ENCODE results near the gene AOC2.
A peak's percentile ranks its signal among the peaks of the same experiment; 100 is the strongest.

AOC2 gene

DNA sequence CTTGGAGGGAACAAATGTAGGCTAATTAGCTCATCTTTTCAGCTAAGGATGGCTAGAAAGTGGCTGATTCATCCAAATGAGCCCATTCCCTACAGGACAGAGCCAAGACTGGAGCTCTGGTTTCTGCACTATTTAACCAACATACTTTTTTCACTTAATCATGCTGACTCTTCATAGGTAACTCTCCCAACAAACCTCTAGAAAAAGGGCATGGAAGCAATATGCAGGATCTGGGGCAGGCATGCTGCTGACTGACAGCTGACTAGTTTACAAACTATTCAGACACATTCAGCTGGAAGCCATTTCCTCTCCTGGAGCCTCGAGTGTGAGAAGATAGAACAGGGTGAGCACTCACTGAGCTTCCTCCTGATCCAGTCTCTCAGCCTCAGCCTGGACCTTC lies 26.5 kb upstream of the AOC2 start:
- no peak for TF ChIP-seq CTCF (IDR thresholded peaks at IDR 0.05; ENCODE audit: low read depth, low read length, missing control alignments)
- no peak overlapping the region for H3K4me3 ChIP-seq (ENCODE audit: low read depth, low read length)
- DNase-seq (ENCODE audit: low read depth): no peak

DNA sequence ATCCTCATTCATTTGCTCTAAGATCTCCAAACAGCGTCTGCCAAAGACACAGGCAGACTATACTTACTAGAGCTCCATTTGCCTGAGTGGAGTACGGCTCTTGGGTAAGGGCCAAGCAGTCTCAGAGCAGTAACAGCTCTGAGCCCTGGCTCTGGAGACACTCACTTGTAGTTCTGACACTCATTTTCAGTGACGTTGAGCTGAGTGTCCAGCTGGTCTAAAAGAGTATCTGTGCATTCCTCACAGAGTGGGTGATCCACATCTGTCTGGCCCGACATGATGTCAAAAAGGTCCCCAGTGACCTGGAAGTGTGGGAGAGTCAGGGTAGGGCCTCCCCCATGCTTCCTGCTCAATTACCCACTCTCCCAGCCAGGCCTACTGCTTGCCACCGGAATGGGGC lies 26.0 kb upstream of the AOC2 start:
- no peak overlapping the region for H3K4me3 ChIP-seq (ENCODE audit: low read depth, low read length)
- TF ChIP-seq CTCF (IDR thresholded peaks at IDR 0.05; ENCODE audit: low read depth, low read length, missing control alignments): no peak
- no peak for DNase-seq (ENCODE audit: low read depth)

DNA sequence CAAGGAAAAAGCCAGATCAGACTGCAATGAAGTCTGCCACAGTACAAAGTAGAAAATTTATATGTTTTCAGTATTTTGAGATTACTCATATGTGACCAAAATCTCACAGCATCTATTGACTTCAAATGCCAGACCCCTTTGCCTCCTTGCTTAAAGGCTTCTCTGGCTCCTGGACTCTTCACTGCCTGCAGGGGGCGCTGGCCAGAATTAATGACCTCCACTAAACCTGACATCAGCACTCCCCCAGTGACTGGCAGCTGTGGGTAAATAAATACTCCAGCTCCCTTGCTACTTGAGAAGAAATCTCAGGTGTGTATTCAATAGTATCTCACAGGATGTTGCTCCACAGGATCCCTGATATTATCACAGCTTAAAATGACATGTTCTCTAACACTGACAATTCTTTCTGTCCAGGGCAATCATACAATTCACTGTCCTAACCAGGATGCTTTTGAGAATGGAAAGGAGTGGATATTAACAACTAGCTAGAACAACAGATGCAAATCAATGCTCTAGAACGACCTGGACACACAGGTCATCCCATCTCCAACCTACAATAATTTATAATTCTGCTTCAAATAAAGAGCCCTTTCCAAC lies 24.3 kb upstream of the AOC2 start:
- no peak overlapping the region for H3K4me3 ChIP-seq (ENCODE audit: low read depth, low read length)
- peak; percentile 76 for TF ChIP-seq CTCF (IDR thresholded peaks at IDR 0.05; ENCODE audit: low read depth, low read length, missing control alignments)
- peak; percentile 19 for DNase-seq (ENCODE audit: low read depth)

DNA sequence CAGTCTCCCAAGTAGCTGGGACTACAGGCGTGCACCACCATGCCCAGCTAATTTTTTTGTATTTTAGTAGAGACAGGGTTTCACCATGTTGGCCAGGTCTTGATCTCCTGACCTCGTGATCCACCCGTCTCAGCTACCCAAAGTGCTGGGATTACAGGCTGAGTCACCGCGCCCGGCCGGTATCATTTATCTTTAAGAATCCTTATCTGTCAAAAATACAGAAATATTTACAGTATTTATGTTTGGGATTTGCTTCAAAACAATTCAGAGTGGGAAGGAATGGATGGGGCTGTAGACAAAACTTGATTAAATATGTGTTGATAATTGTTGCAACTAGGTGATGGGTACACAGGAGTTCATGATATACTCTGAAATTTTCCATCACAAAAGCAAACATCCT lies 23.2 kb upstream of the AOC2 start:
- no peak for TF ChIP-seq CTCF (IDR thresholded peaks at IDR 0.05; ENCODE audit: low read depth, low read length, missing control alignments)
- DNase-seq (ENCODE audit: low read depth): no peak
- no peak overlapping the region for H3K4me3 ChIP-seq (ENCODE audit: low read depth, low read length)

GRCh38 chr17:42827472-42827871 lies 16.9 kb upstream of the AOC2 start:
- no peak for TF ChIP-seq CTCF (IDR thresholded peaks at IDR 0.05; ENCODE audit: low read depth, low read length, missing control alignments)
- H3K4me3 ChIP-seq (ENCODE audit: low read depth, low read length): no peak overlapping the region
- DNase-seq (ENCODE audit: low read depth): no peak

GRCh38 chr17:42830971-42831370 lies 13.4 kb upstream of the AOC2 start:
- DNase-seq (ENCODE audit: low read depth): no peak
- no peak for TF ChIP-seq CTCF (IDR thresholded peaks at IDR 0.05; ENCODE audit: low read depth, low read length, missing control alignments)
- no peak overlapping the region for H3K4me3 ChIP-seq (ENCODE audit: low read depth, low read length)

GRCh38 chr17:42832213-42832933 lies 12.0 kb upstream of the AOC2 start:
- TF ChIP-seq CTCF (IDR thresholded peaks at IDR 0.05; ENCODE audit: low read depth, low read length, missing control alignments): no peak
- DNase-seq (ENCODE audit: low read depth): no peak

More at GRCh38 chr17:42832213-42832933, 12.0 kb upstream of the AOC2 start:
- H3K4me3 ChIP-seq (ENCODE audit: low read depth, low read length): peak overlapping the region; percentile 79

All from GM12864 (cell line).